ENCODE results near the gene CARD16.
A peak's percentile ranks its signal among the peaks of the same experiment; 100 is the strongest.

Gene CARD16

DNA sequence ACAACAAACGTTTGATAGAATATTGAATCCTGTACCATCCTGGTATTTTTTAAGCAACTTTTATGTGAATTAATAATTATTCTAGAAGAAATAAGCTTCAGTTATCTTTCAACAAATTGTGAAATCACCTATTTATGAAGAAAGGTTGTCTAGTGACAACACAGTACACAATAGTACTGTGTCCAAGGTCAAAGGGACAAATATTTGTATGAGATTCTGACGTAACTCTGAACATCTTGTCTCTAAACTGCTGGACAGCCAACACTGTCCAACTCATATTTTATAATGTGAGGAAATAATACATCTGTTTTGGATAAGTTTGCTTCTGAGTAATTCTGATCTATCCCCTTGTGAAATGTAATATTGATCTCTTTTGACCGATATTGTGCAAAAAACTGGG lies 41.1 kb downstream of the CARD16 start:
- TF ChIP-seq CTCF (IDR thresholded peaks at IDR 0.05) = no peak

DNA sequence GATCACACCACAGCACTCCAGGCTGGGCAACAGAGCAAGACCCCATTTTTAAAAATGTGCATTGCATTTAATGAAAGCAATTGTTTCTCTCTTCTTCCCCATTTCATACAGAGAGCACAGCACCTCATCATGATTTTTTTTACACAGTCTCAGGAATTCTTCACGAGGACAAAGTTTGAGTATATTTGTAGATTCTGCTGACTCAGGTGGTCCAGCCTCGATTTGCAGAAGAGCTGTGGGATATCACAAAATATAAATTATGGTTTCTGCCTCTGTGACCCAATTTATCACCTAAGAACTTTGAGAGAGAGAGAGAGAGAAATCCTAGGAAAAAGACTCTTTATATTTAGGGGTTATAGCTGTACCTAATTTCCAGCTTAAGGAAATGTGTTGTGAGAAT lies 42.0 kb downstream of the CARD16 start:
- no peak for TF ChIP-seq CTCF (IDR thresholded peaks at IDR 0.05)

- TF ChIP-seq CTCF (IDR thresholded peaks at IDR 0.05) = peak; percentile 76
Observed at GRCh38 chr11:105000797-105001196, 44.3 kb downstream of the CARD16 start.

DNA sequence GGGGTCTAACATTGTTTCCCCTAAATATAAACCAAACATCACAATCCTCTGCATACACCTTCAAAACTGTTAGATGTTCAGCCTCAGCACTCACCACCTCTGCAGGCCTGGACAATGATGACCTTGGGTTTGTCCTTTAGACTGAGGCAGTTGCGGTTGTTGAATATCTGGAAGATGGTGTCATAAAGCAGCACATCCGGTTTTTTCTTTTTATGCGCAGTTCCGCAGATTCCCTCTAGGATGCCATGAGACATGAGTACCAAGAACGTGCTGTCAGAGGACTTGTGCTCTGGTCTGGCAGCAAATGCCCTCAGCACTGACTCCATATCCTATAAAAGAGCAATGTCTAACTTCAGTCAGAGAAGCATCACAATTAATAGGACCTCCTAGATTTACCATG lies 45.0 kb downstream of the CARD16 start:
- no peak for TF ChIP-seq CTCF (IDR thresholded peaks at IDR 0.05)

- TF ChIP-seq CTCF (IDR thresholded peaks at IDR 0.05) = no peak
Observed at GRCh38 chr11:104999721-105000120, 45.4 kb downstream of the CARD16 start.

DNA sequence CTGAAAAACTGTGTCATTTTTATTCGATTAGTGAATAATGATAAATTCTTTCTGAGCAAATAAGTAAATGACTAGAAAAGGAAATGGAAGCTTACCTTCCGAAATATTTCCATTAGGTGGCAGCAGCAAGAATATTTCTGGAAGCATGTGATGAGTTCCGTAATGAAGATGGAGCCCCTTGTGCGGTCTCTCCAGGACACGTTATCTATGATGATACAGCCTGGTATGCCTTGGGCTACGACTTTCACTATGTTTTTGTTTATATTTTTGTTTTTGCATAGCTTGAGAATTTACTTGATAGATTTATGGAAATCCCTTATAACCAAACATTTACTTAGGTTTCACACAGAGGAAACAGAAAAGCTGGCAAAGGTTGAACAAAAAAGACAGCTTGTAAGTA lies 47.8 kb downstream of the CARD16 start:
- peak; percentile 28; the same call in 1 of the 2 replicates for TF ChIP-seq CTCF (IDR thresholded peaks at IDR 0.05)

GRCh38 chr11:104995001-104995408 lies 50.1 kb downstream of the CARD16 start:
- TF ChIP-seq CTCF (IDR thresholded peaks at IDR 0.05) = no peak

GRCh38 chr11:104992781-104993180 lies 52.4 kb downstream of the CARD16 start:
- no peak for TF ChIP-seq CTCF (IDR thresholded peaks at IDR 0.05)
